HG03064 (cell line): ENCODE measurements around the gene PDSS1.
A peak's percentile ranks its signal among the peaks of the same experiment; 100 is the strongest.
"Not testable (repeated sequence)": the region's sequence is repeated elsewhere in the genome, so short reads cannot be mapped to it uniquely, and the experiment has no call there.

Experiments
- ATAC-seq: cut with Tn5 transposase; IDR thresholded peaks from one replicate; pipeline ENCODE4 v1.9.1; 2021; ENCODE audit warnings: low read depth; ENCODE audit not compliant: unreplicated experiment

The PDSS1 gene

DNA sequence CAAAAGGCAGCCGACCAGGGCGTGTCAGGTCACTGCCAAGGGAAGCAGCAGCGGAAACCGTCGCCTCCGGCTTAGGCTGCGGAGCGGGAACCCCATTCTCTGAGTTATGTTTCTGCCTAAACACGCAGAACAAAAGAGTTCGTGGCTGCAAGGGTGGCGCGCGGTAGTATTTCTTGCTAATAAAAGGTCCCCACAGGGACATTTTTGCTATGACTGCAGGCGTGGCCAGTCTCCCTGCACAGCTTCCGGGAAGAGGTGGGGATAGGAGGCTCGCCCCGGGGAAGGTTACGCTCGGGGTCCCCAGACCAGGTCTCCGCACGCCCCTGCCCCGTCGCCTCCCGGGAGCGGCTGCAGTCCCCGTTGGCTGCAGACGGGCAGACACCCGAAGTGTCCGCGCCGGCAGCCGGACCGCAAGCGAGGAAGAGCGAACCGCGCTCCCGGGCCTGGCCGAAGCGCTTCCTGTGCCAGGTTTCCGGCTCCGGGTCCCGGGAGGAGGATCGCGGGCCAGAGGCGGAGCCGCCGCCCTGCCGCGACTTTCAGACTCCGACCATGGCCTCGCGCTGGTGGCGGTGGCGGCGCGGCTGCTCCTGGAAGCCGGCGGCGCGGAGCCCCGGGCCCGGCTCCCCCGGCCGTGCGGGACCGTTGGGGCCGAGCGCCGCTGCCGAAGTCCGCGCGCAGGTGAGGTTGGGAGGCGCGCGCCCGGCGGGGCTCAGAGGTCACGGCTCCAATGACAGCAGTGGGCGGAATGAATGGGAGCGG is at the start of gene PDSS1:
Gene PDSS1 (plus strand): TSS at position 539 of the 759 bp plus-strand sequence. CDS start 11 bp downstream, at position 550.
- ATAC-seq = peak; percentile 86

DNA sequence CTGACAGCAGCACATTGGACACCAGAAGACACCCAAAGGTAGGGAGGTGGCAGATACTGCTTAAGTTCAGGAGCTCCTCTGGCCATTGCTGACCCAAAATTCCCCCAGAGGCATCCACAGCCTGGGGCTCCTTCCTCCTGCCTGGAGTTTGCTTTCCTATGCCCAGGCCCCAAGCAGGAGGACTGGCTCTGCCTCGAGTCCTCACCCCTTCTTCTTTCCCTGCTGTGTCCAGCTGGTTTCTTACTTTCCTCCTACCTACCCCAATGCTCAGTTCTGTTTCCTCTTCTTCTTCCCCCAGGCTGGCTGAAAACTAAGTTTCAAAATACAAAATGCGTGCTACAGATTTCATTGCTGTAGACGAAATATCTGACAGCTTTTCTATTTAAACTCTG is 49.3 kb upstream of the PDSS1 start:
- not testable (repeated sequence) for ATAC-seq

DNA sequence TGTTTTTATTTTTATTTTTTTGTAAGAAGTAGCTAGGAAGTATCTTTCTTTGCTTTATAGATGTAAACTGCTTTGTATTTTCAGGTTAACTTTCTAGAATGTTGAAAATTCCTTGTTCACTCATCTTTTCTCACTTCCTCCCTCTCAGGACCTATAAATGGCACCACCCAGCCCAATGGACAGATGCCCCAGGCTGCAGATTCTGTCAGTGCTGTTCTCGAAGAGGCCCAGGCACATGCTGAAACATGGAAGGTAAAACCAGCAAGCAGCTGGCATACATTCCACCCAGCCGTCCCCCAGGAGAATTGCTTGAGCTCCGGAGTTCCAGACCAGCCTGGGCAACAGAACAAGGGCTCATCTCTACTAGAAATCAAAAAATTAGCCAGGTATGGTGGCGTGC is 47.1 kb upstream of the PDSS1 start:
- ATAC-seq = no peak

DNA sequence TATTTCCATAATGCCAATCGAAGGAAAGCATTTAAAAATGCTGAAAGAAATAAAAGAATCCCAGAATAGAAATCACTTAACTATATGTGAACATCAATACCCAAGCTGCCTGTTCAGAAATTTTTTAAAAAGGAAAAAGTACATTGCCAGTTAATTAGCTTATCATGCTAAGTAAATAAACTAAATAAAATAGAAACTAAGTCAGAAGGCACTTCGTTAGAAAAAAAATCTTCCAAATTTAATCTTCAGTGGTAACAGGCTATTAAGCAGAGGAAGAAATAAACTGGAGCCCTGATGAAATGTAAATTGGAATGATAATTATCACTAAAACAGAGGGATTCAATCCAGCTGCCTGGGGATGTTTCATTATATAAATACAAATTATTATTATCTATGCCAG is 46.0 kb upstream of the PDSS1 start:
- not testable (repeated sequence) for ATAC-seq

DNA sequence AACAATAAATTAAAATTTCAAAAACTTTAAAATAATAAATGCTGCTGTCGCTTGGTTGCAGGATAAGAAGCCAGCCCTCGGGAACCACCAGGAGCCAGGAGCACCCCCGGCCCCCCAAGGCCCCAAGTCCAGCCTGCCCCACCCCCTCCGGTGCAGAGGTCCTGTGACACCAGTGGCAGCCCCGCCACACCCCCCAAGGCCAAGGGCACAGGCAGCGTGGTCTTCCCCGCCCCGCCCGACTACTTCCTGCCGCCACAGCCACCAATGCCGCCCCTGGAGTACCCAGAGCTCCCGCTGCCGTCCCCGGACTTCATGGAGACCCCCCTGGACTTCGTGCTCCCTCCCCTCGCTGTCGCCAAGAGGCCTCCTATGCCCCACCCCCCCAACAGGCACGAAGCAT is 44.5 kb upstream of the PDSS1 start:
- ATAC-seq = no peak

DNA sequence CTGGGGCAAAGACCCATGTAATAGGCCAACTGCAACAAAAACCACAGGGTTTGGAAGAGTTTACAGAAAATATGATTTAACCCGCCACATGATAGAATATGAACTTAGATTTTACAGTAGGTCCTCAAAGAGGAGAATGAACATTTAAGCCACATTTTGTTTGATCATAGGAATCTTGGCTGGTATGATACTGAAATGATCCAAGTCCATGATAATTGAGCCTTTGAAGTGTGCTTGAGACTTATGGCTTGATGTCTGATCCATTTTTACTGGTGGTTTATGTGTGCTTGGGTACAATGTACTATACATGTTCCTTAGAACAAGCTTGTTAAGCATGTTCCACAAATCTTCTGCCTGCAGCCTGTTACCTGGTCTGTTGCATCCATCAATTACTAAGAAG is 41.8 kb upstream of the PDSS1 start:
- ATAC-seq = no peak

GRCh38 chr10:26662864-26663263 is 34.6 kb upstream of the PDSS1 start:
- no peak for ATAC-seq

- no peak for ATAC-seq
Measured at GRCh38 chr10:26665080-26666048, 32.1 kb upstream of the PDSS1 start.

DNA sequence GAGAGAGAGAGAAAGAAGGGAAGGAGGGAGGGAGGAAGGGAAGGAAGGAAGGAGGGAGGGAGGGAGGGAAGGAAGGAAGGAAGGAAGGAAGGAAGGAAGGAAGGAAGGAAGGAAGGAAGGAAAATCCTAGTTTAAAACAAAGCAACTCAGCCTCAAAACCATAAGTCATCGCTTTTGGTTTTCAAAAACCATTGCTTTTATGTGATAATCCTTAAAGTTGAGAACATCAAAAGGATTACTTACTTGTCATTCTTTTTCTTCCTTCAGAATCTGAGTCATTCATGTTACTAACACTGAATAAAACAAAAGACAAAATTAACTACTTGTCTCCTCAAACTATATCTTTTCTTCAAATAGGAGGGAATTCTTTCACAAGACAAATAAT is 21.6 kb upstream of the PDSS1 start:
- ATAC-seq = no peak

- ATAC-seq = no peak
Measured at GRCh38 chr10:26679588-26679987, 17.9 kb upstream of the PDSS1 start.

DNA sequence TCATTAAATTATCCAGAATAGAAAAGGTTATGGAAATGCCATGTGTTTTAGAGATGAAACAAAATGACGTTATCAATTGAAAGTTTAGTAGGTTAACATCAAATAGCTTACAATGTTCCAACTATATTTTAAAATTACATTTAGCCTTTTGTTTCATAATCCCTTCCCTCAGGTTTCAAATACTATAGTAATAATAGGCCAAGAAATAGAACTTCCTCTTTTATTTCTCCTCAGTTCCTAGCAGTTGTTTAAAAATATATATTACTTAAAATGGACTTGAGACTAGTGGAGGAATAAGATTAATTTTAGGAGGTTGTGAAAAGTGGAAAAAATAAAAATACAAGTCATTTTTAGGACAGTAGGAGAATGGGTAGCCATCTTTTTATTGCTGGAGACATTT is 16.4 kb upstream of the PDSS1 start:
- ATAC-seq = no peak

DNA sequence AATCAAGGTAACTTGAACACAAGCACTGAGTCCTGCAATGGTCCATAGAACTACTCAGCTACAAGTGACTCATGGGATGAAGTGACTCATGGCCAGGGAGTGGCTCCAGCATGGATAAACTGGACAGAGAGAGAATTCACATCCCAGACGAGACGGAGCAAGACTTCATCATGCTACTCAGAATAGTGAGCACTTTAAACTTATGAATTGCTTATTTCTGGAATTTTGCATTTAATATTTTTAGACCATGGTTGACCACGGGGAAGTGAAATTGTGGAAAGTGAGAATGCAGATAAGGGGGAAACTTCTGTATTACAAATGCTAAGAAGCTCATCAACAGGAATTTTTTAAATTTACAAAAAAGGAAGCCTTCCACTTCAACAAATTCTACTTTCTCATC is 15.5 kb upstream of the PDSS1 start:
- ATAC-seq = not testable (repeated sequence)

- ATAC-seq = no peak
Measured at GRCh38 chr10:26682931-26683330, 14.6 kb upstream of the PDSS1 start.

DNA sequence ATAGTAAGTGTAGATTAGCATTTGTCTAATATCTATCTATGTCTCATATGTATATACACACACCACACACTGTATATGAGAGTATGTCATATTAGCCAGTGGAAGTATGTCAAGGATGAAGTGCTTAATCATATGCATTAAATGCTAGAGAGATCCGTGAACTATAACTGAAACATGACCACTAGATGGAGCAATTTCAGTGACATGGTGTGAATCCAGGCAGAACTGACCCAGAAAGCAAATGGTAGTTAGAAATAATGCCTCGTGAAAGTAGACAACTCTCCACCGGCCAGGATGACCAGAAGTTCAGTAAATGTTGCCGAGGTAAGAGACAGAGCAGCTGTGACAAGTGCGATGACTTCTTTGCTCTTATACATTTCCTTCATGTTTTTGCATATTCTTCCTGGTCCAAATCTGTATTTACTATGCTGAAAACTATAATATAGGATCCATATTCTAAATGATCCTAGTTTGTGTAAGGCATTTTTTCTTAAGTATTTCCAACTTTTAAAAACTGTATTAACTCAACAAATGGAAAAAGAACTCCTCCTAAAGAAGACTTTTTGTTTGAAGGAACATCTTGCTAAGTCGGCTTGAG is 12.7 kb upstream of the PDSS1 start:
- not testable (repeated sequence) for ATAC-seq

DNA sequence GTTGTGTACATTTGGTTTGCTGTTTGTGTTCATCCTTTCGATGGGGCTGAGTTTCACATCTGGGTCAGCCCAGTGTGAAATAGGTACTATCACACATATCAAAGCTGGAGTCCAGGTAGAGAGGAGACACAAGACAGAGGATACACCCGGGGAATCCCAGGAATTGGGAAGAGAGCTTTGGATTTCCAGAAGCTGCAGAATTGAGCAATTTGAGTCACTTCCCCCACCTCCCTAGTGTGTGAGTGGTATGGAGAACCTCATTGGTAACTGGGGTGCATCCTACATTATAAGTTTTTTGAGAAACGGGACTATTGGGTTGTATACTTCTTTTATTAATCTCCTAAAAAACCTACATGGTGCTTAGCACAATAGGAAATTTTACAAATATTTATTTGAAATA is 12.1 kb upstream of the PDSS1 start:
- no peak for ATAC-seq

DNA sequence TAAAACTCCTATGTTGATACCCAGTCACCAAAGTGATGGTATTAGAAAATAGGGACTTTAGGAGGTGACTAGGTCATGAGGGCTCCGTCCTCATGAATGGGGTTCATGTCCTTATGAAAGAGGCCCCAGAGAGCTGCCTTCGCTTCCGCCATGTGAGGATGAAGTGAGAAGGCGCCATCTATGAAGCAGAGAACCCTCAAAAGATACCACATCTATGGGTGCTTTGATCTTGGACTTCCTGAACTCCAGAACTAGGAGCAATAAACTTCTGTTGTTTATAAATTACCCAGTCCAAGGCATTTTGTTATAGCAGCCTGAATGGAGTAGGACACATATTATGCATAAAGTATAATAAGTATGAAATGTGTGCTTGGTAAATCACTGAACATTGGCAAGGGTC is 8.1 kb upstream of the PDSS1 start:
- no peak for ATAC-seq

DNA sequence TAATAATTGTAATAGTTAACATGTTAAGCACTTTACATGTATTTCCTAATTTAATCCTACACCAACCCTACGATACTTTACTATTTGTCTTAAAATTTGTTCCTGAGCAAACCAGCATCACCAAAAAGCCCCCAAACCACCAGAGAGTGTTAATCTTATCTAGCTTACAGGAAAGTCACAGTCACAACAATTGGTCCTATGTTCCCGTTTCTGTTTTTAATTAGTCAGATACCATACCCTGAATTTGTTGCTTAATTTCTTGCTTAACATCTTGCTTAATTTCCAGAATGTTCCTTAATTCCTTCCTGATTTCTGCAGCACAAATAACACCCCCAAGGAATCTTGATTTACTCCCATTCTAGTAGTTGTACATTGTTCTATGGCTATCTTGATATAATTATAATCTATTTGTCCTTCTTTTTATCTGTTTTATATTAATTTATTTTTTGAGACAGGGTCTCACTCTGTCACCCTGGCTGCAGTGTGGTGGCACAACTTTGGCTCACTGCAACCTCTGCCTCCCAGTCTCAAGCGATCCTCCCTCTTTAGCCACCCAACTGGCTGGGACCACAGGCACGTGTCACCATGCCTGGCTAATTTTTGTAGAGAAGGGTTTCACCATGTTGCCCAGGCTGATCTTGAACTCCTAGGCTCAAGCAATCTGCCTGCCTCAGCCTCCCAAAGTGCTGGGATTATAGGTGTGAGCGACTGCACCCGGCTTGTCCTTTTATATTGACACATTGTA is 6.6 kb upstream of the PDSS1 start:
- no peak for ATAC-seq

GRCh38 chr10:26694536-26694935 is 3.0 kb upstream of the PDSS1 start:
- not testable (repeated sequence) for ATAC-seq

DNA sequence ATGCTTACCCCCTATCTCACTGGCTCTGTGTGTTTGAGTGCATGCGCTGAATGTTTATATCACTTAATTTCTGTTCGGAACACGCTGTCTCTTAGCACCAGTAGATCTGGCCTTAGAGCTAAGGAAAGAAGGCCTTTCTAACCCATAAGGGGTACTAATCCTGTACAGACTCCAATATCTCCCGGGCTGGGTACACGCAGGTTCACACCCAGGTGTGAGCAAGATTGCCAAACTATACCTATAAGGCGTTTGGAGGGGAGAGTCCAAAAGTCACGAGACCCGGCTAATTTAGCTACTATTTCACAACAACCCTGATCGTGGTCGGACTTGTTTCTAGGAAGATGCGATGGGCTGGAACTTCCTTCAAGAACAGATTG is 727 bp upstream of the PDSS1 start:
- ATAC-seq = no peak

DNA sequence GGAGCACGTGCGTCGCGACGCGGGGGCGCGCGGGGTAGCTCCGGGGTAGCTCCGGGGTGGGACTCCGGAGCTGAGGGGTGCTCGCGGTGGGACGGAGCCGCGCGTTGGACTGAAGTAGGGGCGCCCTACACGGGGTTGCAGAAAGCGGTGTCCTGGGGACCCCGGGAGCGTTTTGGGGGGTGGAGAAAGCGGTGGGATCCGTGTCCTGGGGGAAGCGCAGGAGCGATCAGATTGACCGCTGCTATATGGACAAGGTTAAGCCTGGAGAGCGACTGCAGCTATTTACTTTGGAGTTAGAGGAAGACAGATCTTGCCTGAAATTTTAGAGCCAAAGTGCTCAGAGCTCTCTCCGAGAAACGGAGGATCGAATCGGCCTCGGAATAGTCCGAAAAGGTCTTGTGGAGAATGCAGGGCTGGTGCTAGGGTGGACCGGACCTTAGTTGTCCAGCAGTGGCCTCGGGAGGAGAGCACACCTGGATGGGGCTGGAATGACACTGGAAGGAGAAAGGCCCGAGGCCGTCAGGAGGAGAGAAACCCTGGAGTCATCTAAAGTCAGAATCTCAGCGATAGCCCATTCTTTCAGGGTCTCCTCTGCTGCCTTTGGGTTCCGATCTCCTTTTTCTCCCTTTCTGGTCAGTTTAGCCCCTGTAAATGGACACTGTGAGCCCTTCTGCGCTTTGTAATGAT is 564 bp downstream of the PDSS1 start:
- no peak for ATAC-seq
